OCI-LY3 (cell line): ENCODE results near the gene ZFAND2A.
A peak's percentile ranks its signal among the peaks of the same experiment; 100 is the strongest.
"Not testable (repeated sequence)": the region's sequence is repeated elsewhere in the genome, so short reads cannot be mapped to it uniquely, and the experiment has no call there.

ENCODE experiments used
- H2AFZ ChIP-seq: fragments of 200-600, 300-600 bp; shearing (Covaris generic); 2 replicates; pipeline ENCODE4 v1.6.0; 2014; ENCODE audit warnings: antibody characterized with exemption, low read depth, low read length
- H3K27ac ChIP-seq: fragments of 200-600, 300-600 bp; sonication (generic); 2 replicates; pipeline ENCODE4 v1.5.1; 2014; ENCODE audit warnings: mild to moderate bottlenecking, low read length, moderate library complexity, mixed read lengths
- H3K27me3 ChIP-seq: fragments of 200-600, 300-600 bp; sonication (generic); 2 replicates; pipeline ENCODE4 v1.6.1; 2014; ENCODE audit warnings: low read depth, low read length, mixed read lengths
- H3K36me3 ChIP-seq: fragments of 200-600, 300-600 bp; sonication (generic); replicated peaks from 2 replicates; pipeline ENCODE3; 2014; ENCODE audit warnings: low read depth, low read length, mixed read lengths
- H3K4me1 ChIP-seq: fragments of 300-600, 200-600 bp; sonication (generic); 2 replicates; pipeline ENCODE4 v1.6.1; 2014; ENCODE audit warnings: low read length, mixed read lengths
- H3K4me2 ChIP-seq: fragments of 200-600, 300-600 bp; sonication (generic); 2 replicates; pipeline ENCODE4 v1.6.1; 2014; ENCODE audit warnings: low read length, mixed read lengths
- H3K4me3 ChIP-seq: fragments of 300-600, 200-600 bp; sonication (generic); 2 replicates; pipeline ENCODE4 v1.5.1; 2014; ENCODE audit warnings: antibody characterized with exemption, mild to moderate bottlenecking, low read length, moderate library complexity
- H3K79me2 ChIP-seq: fragments of 300-600, 200-600 bp; shearing (Covaris generic); 2 replicates; pipeline ENCODE4 v1.6.1; 2014; ENCODE audit warnings: mild to moderate bottlenecking, low read length, mixed read lengths
- H3K9ac ChIP-seq: fragments of 300-600, 200-600 bp; shearing (Covaris generic); 2 replicates; pipeline ENCODE4 v1.6.0; 2014; ENCODE audit warnings: mild to moderate bottlenecking, low read length, moderate library complexity
- H3K9me3 ChIP-seq: fragments of 200-600, 300-600 bp; shearing (Covaris generic); 2 replicates; pipeline ENCODE4 v1.6.1; 2014; ENCODE audit warnings: low read length, mixed read lengths; ENCODE audit not compliant: insufficient read depth
- H4K20me1 ChIP-seq: fragments of 200-600, 300-600 bp; sonication (generic); 2 replicates; pipeline ENCODE4 v1.6.1; 2016; ENCODE audit warnings: low read length, mixed read lengths; ENCODE audit not compliant: insufficient read depth
- EZH2phosphoT487 ChIP-seq: fragments of 200-600 bp; shearing (Covaris generic); IDR thresholded peaks from 2 replicates; pipeline ENCODE4 v1.6.1; 2018; ENCODE audit warnings: antibody characterized with exemption, mixed run types, low read depth
- TF ChIP-seq, protein P1 (sequence below): fragments of 200-600, 300-600 bp; sonication (generic); IDR thresholded peaks from 2 replicates; pipeline ENCODE4 v1.5.1; 2014; ENCODE audit warnings: antibody characterized with exemption, low read length, low read depth

Gene ZFAND2A

DNA sequence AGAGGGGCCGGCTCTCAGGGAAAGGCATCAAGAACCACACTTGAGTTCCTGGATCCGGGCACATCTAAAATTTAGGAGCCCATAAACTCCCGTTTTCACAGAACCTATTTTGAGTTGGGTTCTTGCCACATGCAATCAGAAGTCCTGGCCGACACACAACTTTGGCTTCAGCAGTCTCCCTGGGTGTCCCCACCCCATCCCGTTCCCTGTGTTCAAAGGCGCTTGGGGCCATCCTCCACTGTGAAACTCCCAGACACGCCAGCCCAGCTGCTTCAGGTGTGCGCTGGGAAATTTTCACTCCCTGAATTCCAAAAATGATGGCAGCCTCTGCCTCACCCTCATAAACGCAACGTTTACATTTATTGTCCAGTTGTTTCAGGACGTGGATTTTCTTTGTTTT lies 8.4 kb upstream of the ZFAND2A start:
- H3K4me3 ChIP-seq = no peak overlapping the region
- no peak for TF ChIP-seq EZH2phosphoT487
- TF ChIP-seq, protein P1, sequence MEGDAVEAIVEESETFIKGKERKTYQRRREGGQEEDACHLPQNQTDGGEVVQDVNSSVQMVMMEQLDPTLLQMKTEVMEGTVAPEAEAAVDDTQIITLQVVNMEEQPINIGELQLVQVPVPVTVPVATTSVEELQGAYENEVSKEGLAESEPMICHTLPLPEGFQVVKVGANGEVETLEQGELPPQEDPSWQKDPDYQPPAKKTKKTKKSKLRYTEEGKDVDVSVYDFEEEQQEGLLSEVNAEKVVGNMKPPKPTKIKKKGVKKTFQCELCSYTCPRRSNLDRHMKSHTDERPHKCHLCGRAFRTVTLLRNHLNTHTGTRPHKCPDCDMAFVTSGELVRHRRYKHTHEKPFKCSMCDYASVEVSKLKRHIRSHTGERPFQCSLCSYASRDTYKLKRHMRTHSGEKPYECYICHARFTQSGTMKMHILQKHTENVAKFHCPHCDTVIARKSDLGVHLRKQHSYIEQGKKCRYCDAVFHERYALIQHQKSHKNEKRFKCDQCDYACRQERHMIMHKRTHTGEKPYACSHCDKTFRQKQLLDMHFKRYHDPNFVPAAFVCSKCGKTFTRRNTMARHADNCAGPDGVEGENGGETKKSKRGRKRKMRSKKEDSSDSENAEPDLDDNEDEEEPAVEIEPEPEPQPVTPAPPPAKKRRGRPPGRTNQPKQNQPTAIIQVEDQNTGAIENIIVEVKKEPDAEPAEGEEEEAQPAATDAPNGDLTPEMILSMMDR = no peak
- no peaks in the 10 kb centered on the region for H3K79me2 ChIP-seq
- no peaks in the 10 kb centered on the region for H3K27me3 ChIP-seq
- peaks cover 6% of the 10 kb centered on the region; the same call in 1 of the 2 replicates for H3K4me1 ChIP-seq
- H4K20me1 ChIP-seq = no peaks in the 10 kb centered on the region
- H3K4me2 ChIP-seq = no peak overlapping the region
- H3K36me3 ChIP-seq = no peaks in the 10 kb centered on the region
- H3K9ac ChIP-seq = no peak overlapping the region
- H3K27ac ChIP-seq = no peak overlapping the region
- no peaks in the 10 kb centered on the region for H3K9me3 ChIP-seq
- no peak overlapping the region for H2AFZ ChIP-seq

DNA sequence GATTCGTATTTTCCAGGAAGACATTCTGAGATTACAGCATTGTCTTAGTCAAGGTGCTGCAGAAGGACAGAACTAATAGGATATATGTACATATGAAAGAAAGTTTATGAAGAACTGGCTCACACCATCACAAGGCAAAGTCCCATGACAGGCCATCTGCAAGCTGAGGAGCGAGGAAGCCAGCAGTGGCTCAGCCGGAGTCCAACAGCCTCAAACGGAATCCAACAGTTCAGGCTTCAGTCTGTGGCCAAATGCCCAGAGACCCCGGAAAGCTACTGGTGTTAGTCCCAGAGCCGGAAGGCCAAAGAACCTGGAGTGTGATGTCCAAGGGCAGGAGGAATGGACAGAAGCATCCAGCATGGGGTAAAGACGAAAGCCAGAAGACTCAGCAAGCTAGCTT lies 4.4 kb upstream of the ZFAND2A start:
- no peak for TF ChIP-seq EZH2phosphoT487
- TF ChIP-seq, protein P1 = no peak
- Histone ChIP-seq H3K4me2 (no peak overlapping the region), H3K9me3 (no peaks in the 10 kb centered on the region), H3K27ac (no peak overlapping the region), H3K79me2 (peaks cover 18% of the 10 kb centered on the region), H3K4me1 (no peaks in the 10 kb centered on the region; the same call in 1 of the 2 replicates), H4K20me1 (no peaks in the 10 kb centered on the region), H3K9ac (no peak overlapping the region), H2AFZ (no peak overlapping the region), H3K36me3 (no peaks in the 10 kb centered on the region), H3K4me3 (no peak overlapping the region), H3K27me3 (no peaks in the 10 kb centered on the region)

DNA sequence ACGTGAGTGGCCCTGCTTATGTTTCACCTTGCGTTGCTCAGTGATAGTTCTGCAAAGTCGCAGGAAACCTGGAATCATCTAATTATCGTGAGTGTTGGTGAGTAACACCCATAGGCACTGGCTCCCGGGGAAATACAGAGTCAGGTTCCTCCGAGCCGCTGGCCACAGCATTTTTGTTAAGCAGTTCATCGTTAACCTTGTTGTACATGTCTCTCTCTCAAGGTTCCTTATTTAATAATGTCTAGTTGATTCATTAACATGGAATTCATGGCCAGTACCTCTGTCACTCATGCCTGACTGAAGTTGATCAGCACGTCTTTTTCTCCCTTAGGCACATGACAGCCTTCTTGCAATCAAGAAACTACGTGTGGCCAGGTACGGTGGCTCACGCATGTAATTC lies 3.1 kb upstream of the ZFAND2A start:
- Histone ChIP-seq H3K9ac (no peak overlapping the region), H3K4me1 (peaks cover 6% of the 10 kb centered on the region; the same call in 1 of the 2 replicates), H3K27me3 (no peaks in the 10 kb centered on the region), H3K4me3 (no peak overlapping the region), H3K27ac (no peak overlapping the region), H3K79me2 (peaks cover 30% of the 10 kb centered on the region), H4K20me1 (no peaks in the 10 kb centered on the region), H3K36me3 (no peaks in the 10 kb centered on the region), H3K4me2 (no peak overlapping the region), H2AFZ (no peak overlapping the region), H3K9me3 (no peaks in the 10 kb centered on the region)
- TF ChIP-seq, protein P1 = no peak
- no peak for TF ChIP-seq EZH2phosphoT487

- H3K27ac ChIP-seq = peak overlapping the region; percentile 66
- peak overlapping the region; percentile 98 for H3K4me3 ChIP-seq
- no peaks in the 10 kb centered on the region for H3K36me3 ChIP-seq
- no peaks in the 10 kb centered on the region for H4K20me1 ChIP-seq
- peak overlapping the region; percentile 58 for H3K4me2 ChIP-seq
- no peaks in the 10 kb centered on the region for H3K9me3 ChIP-seq
- no peak overlapping the region for H2AFZ ChIP-seq
- H3K4me1 ChIP-seq = peaks cover 6% of the 10 kb centered on the region; the same call in 1 of the 2 replicates
- H3K79me2 ChIP-seq = peaks cover 35% of the 10 kb centered on the region
- no peaks in the 10 kb centered on the region for H3K27me3 ChIP-seq
- H3K9ac ChIP-seq = peak overlapping the region; percentile 99
- TF ChIP-seq EZH2phosphoT487 = no peak
- TF ChIP-seq, protein P1 = no peak
Measured at GRCh38 chr7:1160670-1161021, 650 bp upstream of the ZFAND2A start.

DNA sequence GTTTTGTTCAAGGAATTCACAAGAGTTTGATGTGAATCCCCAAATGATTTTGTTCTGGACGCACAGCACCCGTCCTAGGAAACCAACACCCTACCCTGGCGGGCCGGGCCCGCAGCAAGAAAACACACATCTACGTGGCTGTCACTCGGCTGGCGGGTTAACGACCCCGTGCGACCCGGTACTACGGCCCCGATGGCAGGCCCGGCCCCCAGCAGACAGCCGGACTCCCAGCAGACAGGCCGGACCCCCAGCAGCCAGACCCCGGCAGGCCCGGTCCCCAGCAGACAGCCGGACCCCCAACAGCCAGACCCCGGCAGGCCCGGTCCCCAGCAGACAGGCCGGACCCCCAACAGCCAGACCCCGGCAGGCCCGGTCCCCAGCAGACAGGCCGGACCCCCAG lies 765 bp downstream of the ZFAND2A start:
- H3K79me2 ChIP-seq = peaks cover 35% of the 10 kb centered on the region
- H3K4me1 ChIP-seq, H3K27me3 ChIP-seq, H3K9me3 ChIP-seq, H2AFZ ChIP-seq, H4K20me1 ChIP-seq, H3K27ac ChIP-seq, H3K36me3 ChIP-seq: not testable (repeated sequence)
- peak overlapping the region; percentile 87 for H3K4me2 ChIP-seq
- H3K9ac ChIP-seq = peak overlapping the region; percentile 55
- H3K4me3 ChIP-seq = peak overlapping the region; percentile 81
